RWPE2 (cell line): ENCODE data around the gene SERTAD2.

ENCODE experiments used
- ATAC-seq: fragments of 200-7000 bp; cut with Tn5 transposase; 3 replicates; pipeline ENCODE4 v1.9.1; 2021; ENCODE audit warnings: low read depth
- DNase-seq: peaks from one replicate; pipeline ENCODE4 v3.0.0-alpha.2; 2020; ENCODE audit warnings: low spot score
- H3K27ac ChIP-seq: fragments of 450-650 bp; 2 replicates; pipeline ENCODE4 v1.5.1; 2017; ENCODE audit warnings: mild to moderate bottlenecking; ENCODE audit not compliant: poor library complexity, severe bottlenecking
- H3K27me3 ChIP-seq: fragments of 250-450 bp; sonication (Bioruptor Pico); 2 replicates; pipeline ENCODE4 v1.5.1; 2021; ENCODE audit warnings: mild to moderate bottlenecking, moderate library complexity; ENCODE audit not compliant: insufficient read depth, poor library complexity, severe bottlenecking
- H3K36me3 ChIP-seq: fragments of 250-450 bp; sonication (Bioruptor Pico); 2 replicates; pipeline ENCODE4 v1.5.1; 2020; ENCODE audit warnings: low read depth, mild to moderate bottlenecking, moderate library complexity
- H3K4me1 ChIP-seq: fragments of 250-450 bp; sonication (Bioruptor Pico); 2 replicates; pipeline ENCODE4 v1.5.1; 2021; ENCODE audit warnings: mild to moderate bottlenecking, moderate library complexity; ENCODE audit not compliant: insufficient read depth, poor library complexity, severe bottlenecking
- H3K4me3 ChIP-seq: fragments of 250-450 bp; sonication (Bioruptor Pico); 2 replicates; pipeline ENCODE4 v1.5.1; 2021; ENCODE audit warnings: mild to moderate bottlenecking, moderate library complexity; ENCODE audit not compliant: severe bottlenecking
- H3K9me3 ChIP-seq: fragments of 250-450 bp; sonication (Bioruptor Pico); 2 replicates; pipeline ENCODE4 v1.5.1; 2021; ENCODE audit warnings: mild to moderate bottlenecking, moderate library complexity; ENCODE audit not compliant: severe bottlenecking
- CTCF ChIP-seq: fragments of 450-650 bp; IDR thresholded peaks from one replicate; pipeline ENCODE4 v1.5.1; 2017; ENCODE audit warnings: mild to moderate bottlenecking, moderate library complexity; ENCODE audit not compliant: poor library complexity, severe bottlenecking

Gene SERTAD2

GRCh38 chr2:64644458-64645382 is 9.0 kb downstream of the SERTAD2 start:
- H3K27ac ChIP-seq = peak overlapping the region; percentile 81
- no peaks in the 10 kb centered on the region for H3K9me3 ChIP-seq
- TF ChIP-seq CTCF = no peak
- ATAC-seq (peak; percentile 61), DNase-seq (no peak)
- H3K4me1 ChIP-seq = peaks cover 55% of the 10 kb centered on the region
- H3K4me3 ChIP-seq = peak overlapping the region; percentile 18
- H3K27me3 ChIP-seq = no peaks in the 10 kb centered on the region
- no peaks in the 10 kb centered on the region for H3K36me3 ChIP-seq

- Histone ChIP-seq H3K4me3 (no peak overlapping the region), H3K36me3 (no peaks in the 10 kb centered on the region), H3K9me3 (no peaks in the 10 kb centered on the region), H3K4me1 (peaks cover 56% of the 10 kb centered on the region), H3K27ac (peak overlapping the region; percentile 81), H3K27me3 (no peaks in the 10 kb centered on the region)
- no peak for ATAC-seq
- TF ChIP-seq CTCF = no peak
- no peak for DNase-seq
These were observed 9.8 kb downstream of the SERTAD2 start for GRCh38 chr2:64643838-64644457.

DNA sequence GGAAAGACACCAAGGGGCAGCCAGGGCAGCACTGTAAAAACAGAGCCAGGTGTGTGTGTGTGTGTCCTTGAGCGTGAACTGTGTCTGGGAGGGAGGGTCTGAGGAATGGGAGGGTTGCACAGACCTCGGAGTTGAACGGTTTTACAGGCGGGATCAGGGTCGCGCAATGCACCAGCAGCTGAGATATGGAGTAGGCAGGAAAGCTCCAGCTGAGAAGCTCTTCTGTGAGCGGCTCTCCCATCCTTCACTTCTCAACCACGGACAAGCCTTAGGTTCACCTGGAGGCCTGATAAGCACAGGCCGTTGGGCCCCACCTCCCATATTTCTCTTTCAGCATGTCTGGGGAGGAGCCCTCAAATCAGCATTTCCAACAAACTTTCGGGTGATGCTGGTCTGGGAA is 12.1 kb downstream of the SERTAD2 start:
- H3K4me1 ChIP-seq = peaks cover 72% of the 10 kb centered on the region
- no peak for ATAC-seq

GRCh38 chr2:64640153-64641044 is 13.3 kb downstream of the SERTAD2 start:
- Histone ChIP-seq H3K27ac (peak overlapping the region; percentile 58), H3K4me1 (peaks cover 60% of the 10 kb centered on the region), H3K4me3 (no peak overlapping the region), H3K36me3 (peaks cover 11% of the 10 kb centered on the region), H3K9me3 (no peaks in the 10 kb centered on the region), H3K27me3 (no peaks in the 10 kb centered on the region)
- ATAC-seq (no peak), DNase-seq (no peak)
- no peak for TF ChIP-seq CTCF

More for the DNA sequence above, 12.1 kb downstream of the SERTAD2 start:
- no peaks in the 10 kb centered on the region for H3K36me3 ChIP-seq
- no peak overlapping the region for H3K27ac ChIP-seq
- TF ChIP-seq CTCF = no peak
- H3K4me3 ChIP-seq = no peak overlapping the region
- no peaks in the 10 kb centered on the region for H3K27me3 ChIP-seq
- no peak for DNase-seq
- no peaks in the 10 kb centered on the region for H3K9me3 ChIP-seq
